Activated T-helper 9 cell treated with anti-CD3 and anti-CD28 coated beads, Interleukin-2, amount 50 U/mL, for 16 hours (primary cell): ENCODE data around the gene PIK3CG.

Experiments
- DNase-seq: peaks from one replicate; pipeline ENCODE4 v3.0.0-alpha.2; 2020; ENCODE audit warnings: low read depth

PIK3CG gene

DNA sequence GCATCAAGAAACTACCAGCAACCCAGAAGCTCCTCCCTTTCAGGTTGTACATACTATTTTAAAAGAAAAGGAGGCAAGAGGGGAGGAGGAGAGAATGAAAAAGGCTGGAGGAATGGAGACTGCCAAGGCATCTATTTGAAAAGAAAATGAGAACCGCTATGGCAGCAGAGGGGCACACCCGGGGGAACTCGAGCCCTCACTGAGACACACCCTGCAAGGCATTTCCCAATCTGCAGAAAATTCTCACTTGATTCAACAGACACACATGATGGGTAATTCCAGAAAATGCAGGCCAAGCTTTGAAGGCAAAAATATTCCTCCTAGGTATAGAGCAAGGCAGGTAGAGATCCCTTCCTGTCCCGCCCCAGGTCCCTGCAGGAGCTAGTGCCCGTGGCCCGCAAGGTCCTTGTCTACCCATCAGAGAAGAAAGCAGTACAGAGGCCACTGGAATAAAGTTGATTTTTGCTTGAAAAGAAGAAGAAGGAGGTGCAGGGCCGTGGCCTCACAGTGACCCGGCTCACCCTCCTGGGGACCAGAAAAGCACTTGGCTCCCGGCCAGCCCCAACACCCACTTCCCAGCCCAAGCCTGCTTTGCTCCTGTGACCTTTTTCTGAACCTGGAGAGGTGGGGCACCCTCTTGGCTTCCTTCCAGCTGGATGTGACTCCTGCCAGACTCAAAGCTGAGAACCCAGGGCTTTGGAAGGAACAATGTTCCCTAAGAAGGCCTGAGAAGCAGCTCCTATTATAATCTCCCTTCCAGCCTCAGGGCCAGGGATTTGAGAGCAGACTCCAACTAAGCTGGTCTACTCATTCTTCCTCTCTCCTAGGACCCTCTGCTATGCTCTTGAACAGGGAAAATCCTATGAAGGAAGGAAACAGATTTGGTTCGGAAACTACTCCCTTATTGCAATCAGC is 6.2 kb upstream of the PIK3CG start:
- no peak for DNase-seq

DNA sequence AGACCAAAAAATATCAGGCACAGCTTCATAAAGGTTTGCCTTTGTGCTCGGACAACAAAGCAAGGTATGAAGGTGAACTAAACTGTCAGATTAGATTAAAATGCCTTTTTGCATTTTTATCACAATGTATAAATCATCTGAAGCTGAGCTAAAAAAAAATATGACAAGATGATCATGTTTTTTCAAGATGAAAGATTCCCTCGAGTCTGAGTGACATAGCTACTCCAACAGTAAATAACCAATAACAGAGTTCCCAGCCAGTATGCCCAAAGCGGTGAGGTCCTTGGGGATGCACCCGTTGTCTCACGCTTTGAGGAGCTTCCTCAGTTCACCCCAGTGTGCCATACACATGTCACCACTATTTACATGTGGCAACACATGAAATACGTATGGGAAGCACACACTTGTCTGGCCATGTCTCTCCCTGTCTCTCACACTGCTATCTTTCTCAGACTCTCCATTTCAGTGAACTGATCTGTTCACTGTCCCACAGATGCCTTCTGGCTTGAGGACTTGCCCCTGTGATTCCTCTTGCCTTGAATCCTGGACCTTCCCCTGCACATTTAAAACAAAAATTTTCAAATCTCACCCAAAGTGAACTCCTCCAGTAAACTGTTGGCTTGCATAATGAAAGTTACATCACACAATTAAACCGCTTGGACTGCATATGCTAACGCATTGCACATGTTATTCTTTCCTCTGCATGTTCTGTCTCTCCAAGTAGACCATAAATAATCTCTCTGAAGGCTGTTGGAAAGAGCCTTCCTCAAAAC is 2.6 kb upstream of the PIK3CG start:
- no peak for DNase-seq

DNA sequence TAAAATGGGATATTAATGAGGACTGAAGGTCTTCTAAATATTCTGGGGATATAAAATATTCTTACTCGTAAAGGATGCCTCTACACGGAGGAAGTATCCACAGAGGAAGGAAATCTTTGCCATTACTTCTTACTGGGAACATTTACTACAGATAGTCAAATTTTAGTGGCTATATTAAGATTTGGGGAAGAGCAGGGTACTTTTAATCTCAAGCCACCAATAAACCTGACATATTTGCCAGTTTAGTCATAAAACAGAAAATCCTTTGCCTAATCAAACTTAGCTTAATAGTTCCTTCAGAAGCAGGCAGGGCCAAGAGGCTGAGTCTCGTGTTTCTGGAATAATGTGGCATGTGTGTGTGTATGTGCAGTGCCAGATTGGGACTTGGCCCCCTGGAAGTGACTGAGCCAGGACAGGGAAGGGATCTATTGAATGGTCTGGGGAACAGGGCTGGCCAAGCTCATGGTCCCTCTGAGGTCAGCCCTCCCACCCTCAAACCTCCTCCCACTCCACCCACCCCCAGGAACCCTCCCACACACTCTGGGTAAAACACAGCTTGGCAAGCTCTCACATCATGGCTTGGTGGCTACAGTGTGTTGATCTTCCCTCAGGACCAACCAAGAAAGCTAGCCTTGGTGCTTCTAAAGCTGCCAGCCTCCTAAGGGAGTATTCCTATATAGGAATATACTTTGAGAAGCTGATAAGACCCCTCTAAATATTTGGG is 1.6 kb upstream of the PIK3CG start:
- DNase-seq: no peak

DNA sequence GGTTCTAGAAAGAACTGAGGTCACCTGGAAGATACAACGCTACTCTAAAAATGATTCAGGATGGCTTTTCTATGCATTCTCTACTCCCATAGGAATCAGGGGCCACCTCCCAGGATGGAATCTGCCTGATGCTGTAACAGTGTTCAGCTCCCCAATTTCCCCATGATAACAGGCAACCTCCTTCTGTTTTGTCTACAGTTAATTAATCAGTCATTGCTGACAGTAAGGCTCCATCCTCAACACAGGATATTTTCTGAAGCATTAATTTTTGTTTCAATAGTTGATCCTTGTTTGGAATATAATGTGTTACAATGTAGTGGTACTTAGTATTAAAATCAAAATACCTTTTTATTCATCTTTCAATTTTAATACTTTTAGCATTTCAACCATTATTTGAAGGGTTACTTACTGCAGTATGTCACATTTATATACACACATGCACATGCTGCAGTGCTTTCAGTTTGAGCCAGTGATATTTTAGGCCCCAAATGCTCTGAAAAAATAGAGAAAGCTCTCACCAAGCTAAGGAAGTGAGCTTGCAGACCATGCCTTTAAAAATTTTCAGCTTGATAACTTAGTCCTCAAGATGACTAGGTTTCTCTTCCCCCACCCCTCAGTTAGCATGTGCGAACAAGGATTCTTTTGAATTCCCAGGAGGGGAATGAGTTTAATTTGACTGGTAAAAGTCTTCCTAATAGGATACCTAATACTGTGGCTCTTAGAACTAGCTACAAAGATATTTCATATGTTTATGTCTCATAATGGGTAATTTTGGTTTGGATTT is 592 bp upstream of the PIK3CG start:
- DNase-seq: no peak

DNA sequence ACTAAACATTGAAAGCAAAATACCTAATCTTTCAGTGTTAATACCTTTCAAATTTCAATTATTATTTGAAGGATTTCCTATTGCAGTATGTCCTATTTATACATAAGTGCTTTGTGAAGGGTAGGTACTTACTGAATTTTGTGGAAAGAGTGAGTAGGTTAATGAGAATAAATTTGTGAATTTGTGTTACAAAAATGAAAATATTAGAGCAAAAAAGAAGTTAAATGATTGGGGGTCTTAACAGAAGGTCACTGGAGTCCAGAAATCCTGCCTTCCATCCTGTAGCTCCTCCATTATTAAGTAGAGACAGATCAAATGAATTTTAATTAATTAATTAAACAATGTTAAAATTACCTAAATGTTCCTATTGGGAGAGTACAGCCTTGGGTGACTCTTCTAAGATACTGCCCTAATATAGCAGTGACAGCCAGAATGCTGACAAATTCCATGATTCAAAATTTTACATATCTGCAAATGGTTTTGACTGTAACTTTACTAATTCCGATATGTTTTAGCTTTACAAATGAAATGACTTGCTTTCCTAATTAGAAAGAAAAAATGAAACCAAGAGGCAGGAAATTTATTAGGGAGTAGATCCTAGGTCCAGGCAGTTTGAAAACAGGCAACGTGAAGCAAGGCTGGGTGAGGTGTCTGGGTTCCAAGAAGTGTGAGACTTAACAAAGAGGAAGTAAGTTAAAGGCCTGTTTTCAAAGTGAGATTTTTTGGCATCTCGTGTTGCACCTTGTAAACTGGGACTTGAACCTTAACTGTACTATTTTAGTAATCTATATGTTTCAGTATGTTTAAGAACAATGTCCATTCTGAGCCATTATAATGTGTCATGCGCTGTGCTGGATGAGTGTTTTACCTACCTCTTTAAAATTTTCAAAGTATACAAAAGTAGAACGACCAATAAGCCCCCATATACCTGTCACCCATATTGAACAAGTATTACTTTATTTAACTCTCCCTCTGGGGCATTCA is 1.5 kb downstream of the PIK3CG start:
- DNase-seq: no peak

DNA sequence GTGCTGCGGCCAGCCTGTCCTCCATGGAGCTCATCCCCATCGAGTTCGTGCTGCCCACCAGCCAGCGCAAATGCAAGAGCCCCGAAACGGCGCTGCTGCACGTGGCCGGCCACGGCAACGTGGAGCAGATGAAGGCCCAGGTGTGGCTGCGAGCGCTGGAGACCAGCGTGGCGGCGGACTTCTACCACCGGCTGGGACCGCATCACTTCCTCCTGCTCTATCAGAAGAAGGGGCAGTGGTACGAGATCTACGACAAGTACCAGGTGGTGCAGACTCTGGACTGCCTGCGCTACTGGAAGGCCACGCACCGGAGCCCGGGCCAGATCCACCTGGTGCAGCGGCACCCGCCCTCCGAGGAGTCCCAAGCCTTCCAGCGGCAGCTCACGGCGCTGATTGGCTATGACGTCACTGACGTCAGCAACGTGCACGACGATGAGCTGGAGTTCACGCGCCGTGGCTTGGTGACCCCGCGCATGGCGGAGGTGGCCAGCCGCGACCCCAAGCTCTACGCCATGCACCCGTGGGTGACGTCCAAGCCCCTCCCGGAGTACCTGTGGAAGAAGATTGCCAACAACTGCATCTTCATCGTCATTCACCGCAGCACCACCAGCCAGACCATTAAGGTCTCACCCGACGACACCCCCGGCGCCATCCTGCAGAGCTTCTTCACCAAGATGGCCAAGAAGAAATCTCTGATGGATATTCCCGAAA is 2.7 kb downstream of the PIK3CG start:
- DNase-seq: no peak

DNA sequence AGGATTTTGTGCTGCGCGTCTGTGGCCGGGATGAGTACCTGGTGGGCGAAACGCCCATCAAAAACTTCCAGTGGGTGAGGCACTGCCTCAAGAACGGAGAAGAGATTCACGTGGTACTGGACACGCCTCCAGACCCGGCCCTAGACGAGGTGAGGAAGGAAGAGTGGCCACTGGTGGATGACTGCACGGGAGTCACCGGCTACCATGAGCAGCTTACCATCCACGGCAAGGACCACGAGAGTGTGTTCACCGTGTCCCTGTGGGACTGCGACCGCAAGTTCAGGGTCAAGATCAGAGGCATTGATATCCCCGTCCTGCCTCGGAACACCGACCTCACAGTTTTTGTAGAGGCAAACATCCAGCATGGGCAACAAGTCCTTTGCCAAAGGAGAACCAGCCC is 3.3 kb downstream of the PIK3CG start:
- DNase-seq: no peak

DNA sequence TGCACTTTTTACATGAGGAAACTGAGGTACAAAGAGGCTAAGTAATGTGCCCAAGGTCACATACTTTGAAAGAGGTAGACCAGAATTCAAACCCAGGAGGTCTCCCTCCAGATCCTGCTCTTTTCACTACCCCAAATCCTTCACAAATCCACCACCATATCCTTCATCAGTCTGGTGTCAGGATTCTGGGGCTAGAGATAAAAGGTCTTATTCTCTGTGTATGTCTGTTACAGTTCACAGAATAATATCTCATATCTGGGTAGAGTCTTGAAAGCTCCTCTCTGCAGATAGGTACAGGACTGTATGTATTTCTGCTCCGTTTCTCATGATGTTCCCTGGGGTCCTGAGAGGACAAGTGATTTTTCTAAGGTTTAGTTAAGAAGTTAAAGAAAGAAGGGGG is 4.9 kb downstream of the PIK3CG start:
- DNase-seq: no peak

DNA sequence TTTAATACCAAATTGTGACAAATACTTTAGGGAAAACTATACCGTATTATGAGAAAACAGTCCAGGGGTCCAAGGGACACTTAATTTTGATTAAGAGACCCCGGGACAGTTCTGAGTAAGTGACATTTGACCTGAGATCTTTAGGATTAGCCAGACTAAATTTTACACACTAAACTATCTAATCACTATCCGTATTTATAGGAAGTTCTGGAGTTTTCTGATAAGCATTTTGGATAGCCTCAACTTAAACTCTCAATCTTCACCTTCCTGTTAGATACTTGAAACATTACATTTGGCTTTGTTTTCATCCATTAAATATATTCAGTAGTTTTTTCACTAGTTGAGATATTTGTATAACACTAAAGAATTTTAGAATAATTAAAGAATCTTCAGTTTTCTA is 5.4 kb downstream of the PIK3CG start:
- no peak for DNase-seq

DNA sequence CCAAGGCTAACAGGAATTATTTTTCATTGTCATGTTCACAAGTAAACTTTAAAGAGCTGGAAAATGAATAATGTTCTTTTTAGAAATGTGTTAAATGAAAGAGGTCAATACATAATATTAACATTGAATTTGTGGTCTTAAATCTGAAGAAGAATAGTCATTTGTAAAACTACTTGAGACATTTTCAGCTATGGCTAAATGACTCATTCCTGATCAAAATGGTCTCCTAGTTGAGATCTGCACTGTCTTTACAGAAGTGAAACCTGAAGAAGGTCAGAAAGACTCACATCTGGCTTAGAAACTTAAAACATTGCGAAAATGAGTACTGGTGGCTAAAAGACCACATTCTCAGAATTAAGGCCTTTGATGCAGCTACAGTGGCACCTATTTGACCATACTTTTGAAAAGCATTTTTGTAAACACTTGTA is 5.9 kb downstream of the PIK3CG start:
- no peak for DNase-seq

DNA sequence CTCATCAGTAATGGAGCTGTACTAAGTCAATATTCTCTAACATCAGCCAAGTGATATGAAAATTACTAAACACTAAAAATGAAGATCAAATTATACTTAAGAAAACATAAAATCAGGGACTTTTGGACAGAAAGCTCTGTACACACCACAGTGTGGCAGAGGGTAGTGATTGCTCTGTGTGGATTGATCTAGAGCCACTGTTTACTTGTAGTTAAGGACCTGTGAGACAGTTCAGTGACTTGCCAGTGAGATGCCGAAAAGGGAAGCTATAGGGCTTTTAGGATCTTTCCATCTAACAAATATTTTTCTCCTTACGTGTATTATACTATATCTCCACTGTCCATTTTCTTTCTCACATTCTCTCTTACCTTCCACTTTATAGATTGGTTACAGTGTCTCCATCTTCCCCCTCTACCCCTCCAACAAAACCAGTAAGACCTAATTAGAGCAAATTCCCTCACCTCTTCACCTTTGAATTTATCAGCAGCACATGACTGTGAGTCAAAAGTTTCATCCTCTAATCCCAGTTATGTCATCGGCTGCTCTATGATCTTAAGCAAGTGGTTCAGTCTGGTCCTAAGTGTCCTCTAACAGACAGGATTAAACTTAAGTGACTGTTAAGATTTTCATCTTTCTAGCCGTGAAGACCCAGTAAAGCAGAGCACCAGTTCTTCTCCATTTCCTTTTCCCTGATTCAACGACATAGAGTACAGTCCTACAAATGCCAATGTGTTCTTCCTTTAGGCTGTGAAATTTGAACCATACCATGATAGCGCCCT is 6.9 kb downstream of the PIK3CG start:
- DNase-seq: no peak

DNA sequence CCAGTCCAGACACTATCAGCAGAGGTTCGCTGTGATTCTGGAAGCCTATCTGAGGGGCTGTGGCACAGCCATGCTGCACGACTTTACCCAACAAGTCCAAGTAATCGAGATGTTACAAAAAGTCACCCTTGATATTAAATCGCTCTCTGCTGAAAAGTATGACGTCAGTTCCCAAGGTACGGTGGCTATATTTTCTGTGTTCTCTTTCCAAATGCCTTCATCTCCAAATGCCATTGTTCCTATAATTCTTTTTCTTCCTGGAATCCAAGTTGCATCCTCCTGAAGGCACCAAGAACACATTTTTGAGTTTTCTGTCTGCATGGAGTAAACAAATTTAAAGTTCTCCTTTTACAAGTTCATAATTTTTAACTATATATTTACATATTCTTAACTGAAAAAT is 7.7 kb downstream of the PIK3CG start:
- no peak for DNase-seq

DNA sequence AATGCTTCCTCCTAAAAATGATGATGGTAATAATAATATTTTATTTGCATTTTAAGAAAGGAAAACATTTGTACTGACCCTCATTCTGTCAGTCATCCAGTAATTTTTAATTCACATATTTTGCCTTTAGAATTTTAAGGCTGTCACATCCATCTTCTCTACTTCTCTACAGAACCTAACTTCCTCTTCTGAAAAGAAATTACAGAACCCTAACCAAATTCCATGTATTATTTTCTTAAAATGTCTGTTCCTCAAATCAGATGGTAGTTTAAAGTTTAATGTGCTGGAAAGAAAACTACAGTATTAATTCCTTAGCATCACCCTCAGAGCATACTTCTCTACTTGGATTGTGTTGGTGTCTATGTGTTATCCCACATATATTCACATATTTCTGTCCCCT is 9.0 kb downstream of the PIK3CG start:
- DNase-seq: no peak

DNA sequence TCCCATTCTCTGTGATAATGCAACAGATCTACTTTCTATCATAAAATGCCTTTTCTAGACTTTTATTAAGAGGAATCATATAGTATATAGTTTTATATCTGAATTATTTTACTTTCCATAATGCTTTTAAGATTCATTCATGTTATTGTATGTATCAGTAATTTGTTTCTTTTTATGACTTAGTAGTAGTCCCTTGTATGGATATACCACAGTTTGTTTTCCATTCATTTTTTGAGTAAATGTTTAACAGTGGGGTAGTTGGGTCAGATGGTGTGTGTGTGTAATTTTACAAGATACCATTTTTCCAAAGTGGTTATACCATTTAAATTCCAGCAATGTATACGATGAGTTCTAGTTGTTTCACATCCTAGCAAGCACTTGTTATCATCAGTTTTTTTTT is 10.4 kb downstream of the PIK3CG start:
- no peak for DNase-seq

DNA sequence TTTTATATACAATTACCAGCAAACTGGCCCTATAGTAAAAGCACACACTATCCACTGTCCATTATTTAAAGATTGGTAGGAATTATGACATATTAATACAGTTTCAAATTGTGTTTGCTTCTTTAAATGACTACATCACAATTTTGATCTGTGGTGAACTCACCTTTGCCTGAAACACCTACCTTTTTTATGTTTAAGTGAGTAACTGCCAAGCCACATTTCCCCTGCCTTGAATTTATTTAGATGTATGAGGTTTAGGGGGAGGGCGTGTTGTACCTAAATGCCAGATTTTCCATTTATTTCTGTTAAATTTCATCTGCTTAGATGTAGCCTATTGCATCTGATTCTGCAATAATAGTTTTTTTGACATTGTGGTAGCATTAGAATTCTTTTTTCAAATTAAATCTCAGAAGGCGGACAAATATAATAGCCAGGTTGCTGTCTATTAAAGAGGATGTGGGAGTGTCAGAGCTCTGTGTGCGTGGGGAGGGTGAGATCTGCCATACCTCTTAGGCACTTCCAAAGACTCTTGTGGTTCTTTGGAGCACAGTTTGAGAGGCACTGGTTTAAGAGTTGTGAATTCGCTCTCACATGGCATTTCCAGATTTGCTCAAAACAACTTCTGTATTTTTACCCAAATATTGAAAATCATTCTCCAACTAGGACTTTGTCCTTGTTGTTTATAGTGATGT is 13.8 kb downstream of the PIK3CG start:
- no peak for DNase-seq

DNA sequence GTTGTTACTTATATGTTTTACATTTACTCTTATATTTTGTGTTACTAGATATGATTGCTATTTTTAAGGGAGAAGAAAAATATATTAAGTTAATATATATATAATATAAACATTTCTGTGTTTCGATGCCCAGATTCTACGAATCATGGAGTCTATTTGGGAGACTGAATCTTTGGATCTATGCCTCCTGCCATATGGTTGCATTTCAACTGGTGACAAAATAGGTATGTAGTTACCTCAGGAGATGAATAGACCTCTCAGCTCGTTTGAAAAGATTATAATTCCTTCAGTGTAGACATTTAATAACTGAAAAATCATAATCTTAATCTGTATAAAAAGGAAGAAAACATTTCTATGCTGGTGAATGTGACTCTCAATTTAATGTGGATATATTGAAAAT is 16.9 kb downstream of the PIK3CG start:
- DNase-seq: no peak

DNA sequence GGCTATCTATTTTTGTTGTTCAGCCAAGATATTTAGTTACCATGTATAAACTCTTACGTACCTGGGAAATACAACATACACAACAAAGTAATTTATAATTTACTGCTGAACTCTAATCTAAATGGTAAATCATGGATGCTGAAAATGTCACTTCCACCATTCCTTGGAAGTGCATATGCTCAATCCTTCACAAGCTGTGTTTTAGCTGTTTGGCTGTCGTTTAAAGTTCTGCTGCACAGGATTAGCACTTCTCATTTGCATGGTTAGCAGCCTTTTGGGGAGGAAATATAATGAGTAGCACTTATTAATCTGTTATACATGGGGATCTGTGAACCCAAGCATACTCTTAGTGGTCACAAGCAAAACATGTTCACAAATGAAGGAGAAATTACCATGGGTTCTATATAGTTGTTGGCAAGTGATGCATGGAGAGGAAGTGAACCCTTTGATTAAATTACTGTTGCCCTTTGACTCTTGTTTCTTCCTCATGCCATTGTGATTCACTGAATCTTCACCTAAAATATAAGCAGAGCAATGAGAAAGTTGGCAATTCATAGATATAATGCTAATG is 18.5 kb downstream of the PIK3CG start:
- no peak for DNase-seq

DNA sequence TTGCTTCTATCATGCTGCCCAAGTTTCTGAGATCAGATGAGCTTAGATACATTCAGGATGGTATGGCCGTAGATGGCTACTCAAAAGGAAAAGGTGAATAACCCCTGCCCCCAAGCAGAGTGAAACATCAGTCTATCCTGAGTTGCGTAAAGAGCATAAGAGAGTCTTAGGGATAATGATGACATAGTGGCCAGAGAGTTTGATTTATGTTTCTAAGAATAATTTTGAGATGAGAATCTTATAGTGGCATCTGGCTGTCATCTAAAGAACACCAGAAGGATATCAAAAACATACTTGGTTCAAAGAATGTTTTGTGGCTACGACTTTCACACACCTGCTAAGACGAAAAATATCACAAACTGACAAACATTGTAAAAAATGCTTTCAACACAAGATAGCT is 20.6 kb downstream of the PIK3CG start:
- DNase-seq: no peak
